HFF-Myc (cell line): ENCODE measurements around the gene UBR2.

Source experiments
- DNase-seq: peaks from one replicate; pipeline ENCODE4 v3.0.0-alpha.2; 2011; ENCODE audit warnings: low read depth; ENCODE audit errors: extremely low read depth
- H3K4me3 ChIP-seq: replicated peaks from 2 replicates; pipeline ENCODE4 v1.5.1; 2011; ENCODE audit warnings: low read depth, mild to moderate bottlenecking, control low read depth, low read length
- CTCF ChIP-seq: IDR thresholded peaks from 2 replicates; pipeline ENCODE4 v1.5.1; 2012; ENCODE audit warnings: mild to moderate bottlenecking, low read depth, low read length, control low read depth; ENCODE audit errors: missing control alignments

The UBR2 gene

GRCh38 chr6:42525206-42525605, 38.6 kb upstream of the UBR2 start:
- TF ChIP-seq CTCF: no peak
- H3K4me3 ChIP-seq: no peak overlapping the region
- no peak for DNase-seq

DNA sequence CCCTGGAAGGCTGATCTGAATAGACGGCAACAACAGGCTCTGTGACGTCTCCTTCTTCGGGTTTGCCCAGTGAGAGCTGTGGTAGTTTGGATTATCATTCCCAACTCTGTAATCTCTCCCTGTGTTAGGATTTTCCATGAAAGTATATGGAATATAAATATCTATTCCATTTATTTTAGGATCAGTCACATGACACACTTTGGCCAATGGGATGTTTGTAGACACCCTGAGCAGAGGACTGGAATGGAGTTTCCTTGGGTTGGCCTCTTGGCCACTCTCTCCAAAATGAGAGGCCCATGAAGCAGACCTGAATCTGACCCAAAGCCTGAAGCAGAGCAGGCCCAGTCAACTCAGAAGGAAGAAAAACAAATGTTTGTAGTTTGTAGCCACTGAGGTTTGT, 37.2 kb upstream of the UBR2 start:
- H3K4me3 ChIP-seq: no peak overlapping the region
- no peak for TF ChIP-seq CTCF
- no peak for DNase-seq

DNA sequence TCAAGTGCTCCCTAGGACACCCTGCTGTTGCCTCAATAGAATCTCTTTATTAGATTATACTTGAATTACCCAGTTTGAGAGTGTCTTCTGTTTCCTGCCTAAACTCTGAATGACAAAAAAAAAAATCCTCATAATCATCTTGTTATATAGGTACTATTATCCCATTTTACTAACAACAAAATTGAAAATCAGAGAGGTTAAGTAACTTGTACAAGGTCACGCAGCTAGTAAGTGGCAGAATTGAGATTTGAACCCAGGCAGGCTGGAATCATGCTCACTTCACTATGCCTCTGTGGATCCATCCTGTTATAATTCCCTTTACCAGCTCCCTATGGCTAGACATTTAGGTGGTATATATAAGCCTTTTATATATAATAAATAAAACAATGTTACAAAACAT, 36.6 kb upstream of the UBR2 start:
- TF ChIP-seq CTCF: no peak
- DNase-seq: no peak
- H3K4me3 ChIP-seq: no peak overlapping the region

GRCh38 chr6:42530296-42530695, 33.5 kb upstream of the UBR2 start:
- H3K4me3 ChIP-seq: no peak overlapping the region
- no peak for TF ChIP-seq CTCF
- DNase-seq: no peak

DNA sequence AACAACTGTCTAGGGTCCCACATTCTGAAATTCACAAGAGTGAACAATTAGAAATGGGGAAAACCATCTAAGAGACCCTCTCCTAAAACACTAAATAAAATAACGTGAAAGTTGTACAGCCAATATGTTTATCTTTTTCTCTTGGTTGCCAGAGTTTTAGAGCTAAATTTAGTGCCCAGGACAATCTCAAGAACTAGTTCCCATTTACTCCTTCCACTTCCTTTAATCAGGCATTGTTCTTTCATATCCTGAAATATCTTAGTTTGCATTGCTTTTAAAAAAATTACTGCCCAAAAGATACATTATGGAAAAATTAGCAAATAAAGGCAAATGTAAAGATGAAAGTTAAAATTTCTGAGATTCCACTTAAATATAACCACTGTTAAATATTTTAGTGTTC, 33.1 kb upstream of the UBR2 start:
- TF ChIP-seq CTCF: no peak
- no peak for DNase-seq
- H3K4me3 ChIP-seq: no peak overlapping the region

DNA sequence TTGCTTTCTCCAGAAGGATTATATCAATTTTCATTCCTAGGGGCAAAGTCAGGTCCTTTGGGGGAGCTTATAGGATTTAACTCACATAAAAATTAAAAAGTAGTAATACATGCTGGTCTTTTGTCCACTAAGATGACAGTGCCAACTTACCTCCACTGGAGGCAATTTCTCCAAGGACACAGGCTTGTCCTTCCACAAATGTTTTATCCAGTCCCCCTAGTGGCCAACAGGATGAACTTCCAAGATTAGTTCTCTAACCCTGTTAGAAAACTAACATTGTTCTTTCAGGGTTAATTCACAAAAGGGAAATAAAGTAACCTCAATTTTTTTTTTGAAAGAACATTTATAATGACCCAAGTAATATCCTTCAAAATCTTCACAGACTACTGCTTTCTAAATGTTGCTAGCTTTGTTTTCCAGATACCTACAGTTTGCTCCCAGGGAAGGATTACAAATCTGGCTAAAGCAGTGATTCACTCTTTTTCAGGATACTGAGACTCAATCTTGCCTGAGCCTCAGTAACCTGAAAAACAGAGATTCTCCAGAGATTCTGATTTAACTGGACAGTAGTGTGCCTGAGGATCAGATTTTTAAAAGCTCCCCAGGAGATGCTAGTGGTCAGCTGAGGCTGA, 31.7 kb upstream of the UBR2 start:
- H3K4me3 ChIP-seq: no peak overlapping the region
- no peak for DNase-seq
- TF ChIP-seq CTCF: peak; percentile 80

- H3K4me3 ChIP-seq: no peak overlapping the region
- no peak for TF ChIP-seq CTCF
- DNase-seq: no peak
Observed at GRCh38 chr6:42533794-42534193, 30.0 kb upstream of the UBR2 start.
